CD4-positive, alpha-beta memory T cell (primary cell): ENCODE measurements around the gene LIMCH1. TPM values are rescaled to one million over a fixed set of nuclear protein-coding genes. Genes with fewer than 3 reads are reported as not detected.

Experiments
- CTCF ChIA-PET: fragments of 350-600 bp; sonication (Branson Sonifier 250); formaldehyde crosslinking; loops from one replicate; lab custom pipeline; 2021; ENCODE audit warnings: inconsistent platforms; ENCODE audit not compliant: partially characterized antibody; lab: Charles Lee
- POLR2A ChIA-PET: fragments of 350-600 bp; sonication (Branson Sonifier 250); formaldehyde crosslinking; loops from one replicate; lab custom pipeline; 2021; ENCODE audit not compliant: partially characterized antibody; lab: Charles Lee
- DNase-seq, 5 donors: peaks; one replicate each; pipeline versions ENCODE4 v3.0.0 to v3.0.0-alpha.2; 2020 to 2022; ENCODE audit warnings: mixed read lengths in 1 of 5
- H3K27ac ChIP-seq: one replicate; pipeline ENCODE4 v1.7.0; 2013; ENCODE audit warnings: low read depth, low read length
- H3K27me3 ChIP-seq: 2 replicates; pipeline ENCODE4 v1.7.0; 2013; ENCODE audit warnings: mild to moderate bottlenecking, low read length, moderate library complexity; ENCODE audit not compliant: insufficient read depth
- H3K36me3 ChIP-seq: 2 replicates; pipeline ENCODE4 v1.7.0; 2013; ENCODE audit warnings: mild to moderate bottlenecking, low read length, moderate library complexity; ENCODE audit not compliant: insufficient read depth
- H3K4me1 ChIP-seq: 2 replicates; pipeline ENCODE4 v1.7.0; 2013; ENCODE audit warnings: mild to moderate bottlenecking, low read length, moderate library complexity; ENCODE audit not compliant: insufficient read depth
- H3K4me3 ChIP-seq, 2 donors: one replicate each; pipeline ENCODE4 v1.7.0; 2013; ENCODE audit warnings: low read length in 2 of 2, mild to moderate bottlenecking in 1 of 2
- H3K9me3 ChIP-seq, 2 donors: one replicate each; pipeline ENCODE4 v1.7.0; 2013; ENCODE audit warnings: low read length in 2 of 2, control low read depth in 1 of 2; ENCODE audit not compliant: control insufficient read depth in 1 of 2
- H3K27ac Mint-ChIP-seq, 7 donors: one replicate each; pipeline ENCODE4 v1.8.0; 2020 to 2021; ENCODE audit warnings: mixed read lengths in 7 of 7, mild to moderate bottlenecking in 6 of 7, inconsistent platforms in 3 of 7, moderate library complexity in 3 of 7
- H3K27me3 Mint-ChIP-seq, 2 donors: one replicate each; pipeline ENCODE4 v1.8.0; 2020 to 2021; ENCODE audit warnings: mixed read lengths in 2 of 2
- H3K36me3 Mint-ChIP-seq, 2 donors: one replicate each; pipeline ENCODE4 v1.8.0; 2020 to 2021; ENCODE audit warnings: mixed read lengths in 2 of 2, inconsistent platforms in 1 of 2, mild to moderate bottlenecking in 1 of 2
- H3K4me1 Mint-ChIP-seq, 4 donors: one replicate each; pipeline ENCODE4 v1.8.0; 2020 to 2021; ENCODE audit warnings: mixed read lengths in 4 of 4, mild to moderate bottlenecking in 1 of 4
- H3K4me3 Mint-ChIP-seq, 8 donors: one replicate each; pipeline ENCODE4 v1.8.0; 2020 to 2021; ENCODE audit warnings: mixed read lengths in 8 of 8, mild to moderate bottlenecking in 7 of 8, moderate library complexity in 6 of 8, inconsistent platforms in 3 of 8
- H3K9me3 Mint-ChIP-seq, 8 donors: one replicate each; pipeline ENCODE4 v1.8.0; 2020 to 2021; ENCODE audit warnings: mixed read lengths in 8 of 8, mild to moderate bottlenecking in 5 of 8, inconsistent platforms in 3 of 8, moderate library complexity in 1 of 8
- intact Hi-C: fragments of 100-400 bp; cut with micrococcal nuclease; formaldehyde crosslinking; loops from one replicate; pipeline ENCODE4 v1.15.1; 2023
- polyA plus RNA-seq, 2 donors: library from polyadenylated mRNA; unstranded; fragments of 300-500 nt; fragmentation: Illumina TruSeq; gene quantifications; one replicate each; pipeline ENCODE4 v1.2.3, GENCODE V29; 2021
- total RNA-seq, 2 experiments: library from RNA; stranded (reverse); gene quantifications; one replicate each; pipeline ENCODE4 v1.2.3, GENCODE V29; 2021

LIMCH1 gene
- total and polyA plus RNA-seq, 4 experiments from 2014 or later = not detected

GRCh38 chr4:41507291-41507947 is 30.5 kb upstream of the LIMCH1 start:
- Histone ChIP-seq H3K27ac (no peak overlapping the region), H3K27me3 (no peaks in the 10 kb centered on the region), H3K36me3 (no peaks in the 10 kb centered on the region), H3K4me3 (no peak overlapping the region), H3K9me3 (no peaks in the 10 kb centered on the region), H3K4me1 (no peaks in the 10 kb centered on the region)
- ChIA-PET CTCF (no interaction called here), POLR2A (no interaction called here)
- Mint-ChIP-seq H3K4me1 (no peaks in the 10 kb centered on the region), H3K9me3 (peaks cover 0 to 11% (median 3%) of the 10 kb centered on the region in 8 donors), H3K4me3 (no peak overlapping the region), H3K27me3 (peaks cover 0 to 1% of the 10 kb centered on the region in 2 donors), H3K27ac (no peak overlapping the region), H3K36me3 (no peaks in the 10 kb centered on the region)
- intact Hi-C loops = no loop called here
- no peak for DNase-seq

DNA sequence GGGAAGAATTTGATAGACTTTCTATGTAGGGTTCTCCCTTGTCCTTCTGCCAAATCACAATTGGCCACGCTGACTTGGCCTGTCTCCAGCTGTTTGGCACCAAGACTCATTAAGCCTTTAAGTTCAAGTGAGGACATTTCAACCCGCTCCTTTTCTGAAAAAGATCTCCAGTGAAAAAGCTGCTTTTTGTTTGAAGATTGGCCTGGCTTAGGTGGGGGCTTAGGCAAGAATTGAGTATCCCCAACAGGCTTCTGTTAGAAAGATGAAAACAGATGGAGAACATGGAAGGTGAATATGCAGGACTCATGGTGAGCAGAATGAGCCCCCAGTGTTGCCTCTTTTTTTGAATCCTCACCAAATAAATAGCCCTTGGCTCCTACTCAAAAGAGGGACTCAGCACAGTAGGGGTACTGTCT is 28.5 kb upstream of the LIMCH1 start:
- Mint-ChIP-seq H3K27ac (no peak overlapping the region), H3K27me3 (peaks cover 0 to 1% of the 10 kb centered on the region in 2 donors), H3K36me3 (no peaks in the 10 kb centered on the region), H3K9me3 (peaks cover 0 to 8% (median 4%) of the 10 kb centered on the region in 8 donors), H3K4me1 (no peaks in the 10 kb centered on the region), H3K4me3 (no peak overlapping the region)
- H3K4me1 ChIP-seq = no peaks in the 10 kb centered on the region
- POLR2A ChIA-PET = no interaction called here
- no peak overlapping the region for H3K27ac ChIP-seq
- H3K27me3 ChIP-seq = no peaks in the 10 kb centered on the region
- DNase-seq = no peak
- no peaks in the 10 kb centered on the region for H3K9me3 ChIP-seq
- intact Hi-C loops = no loop called here
- no peak overlapping the region for H3K4me3 ChIP-seq
- H3K36me3 ChIP-seq = no peaks in the 10 kb centered on the region
- CTCF ChIA-PET = no interaction called here

- Histone ChIP-seq H3K4me3 (no peak overlapping the region), H3K27me3 (no peaks in the 10 kb centered on the region), H3K27ac (no peak overlapping the region), H3K36me3 (no peaks in the 10 kb centered on the region), H3K9me3 (no peaks in the 10 kb centered on the region), H3K4me1 (no peaks in the 10 kb centered on the region)
- Mint-ChIP-seq H3K36me3 (no peaks in the 10 kb centered on the region), H3K9me3 (peaks cover 0 to 8% (median 3%) of the 10 kb centered on the region in 8 donors), H3K27me3 (peaks cover 0 to 1% of the 10 kb centered on the region in 2 donors), H3K4me1 (no peaks in the 10 kb centered on the region), H3K4me3 (no peak overlapping the region), H3K27ac (no peak overlapping the region)
- ChIA-PET CTCF (no interaction called here), POLR2A (no interaction called here)
- intact Hi-C loops = no loop called here
- no peak for DNase-seq
Observed at GRCh38 chr4:41510179-41510578, 27.8 kb upstream of the LIMCH1 start.

- Histone ChIP-seq H3K36me3 (no peaks in the 10 kb centered on the region), H3K27me3 (no peaks in the 10 kb centered on the region), H3K4me3 (no peak overlapping the region), H3K4me1 (no peaks in the 10 kb centered on the region), H3K27ac (no peak overlapping the region), H3K9me3 (no peaks in the 10 kb centered on the region)
- ChIA-PET CTCF (no interaction called here), POLR2A (no interaction called here)
- Mint-ChIP-seq H3K36me3 (no peaks in the 10 kb centered on the region), H3K9me3 (peaks cover 0 to 6% (median 3%) of the 10 kb centered on the region in 8 donors), H3K27me3 (peaks cover 0 to 1% of the 10 kb centered on the region in 2 donors), H3K4me1 (no peaks in the 10 kb centered on the region), H3K27ac (no peak overlapping the region), H3K4me3 (no peak overlapping the region)
- DNase-seq = no peak
- intact Hi-C loops = no loop called here
Observed at GRCh38 chr4:41512136-41512535, 25.8 kb upstream of the LIMCH1 start.

GRCh38 chr4:41512596-41512995 is 25.4 kb upstream of the LIMCH1 start:
- no peaks in the 10 kb centered on the region for H3K9me3 ChIP-seq
- intact Hi-C loops = no loop called here
- H3K4me1 Mint-ChIP-seq = no peaks in the 10 kb centered on the region
- CTCF ChIA-PET = no interaction called here
- H3K9me3 Mint-ChIP-seq = peaks cover 0 to 6% (median 3%) of the 10 kb centered on the region in 8 donors
- H3K27ac Mint-ChIP-seq = no peak overlapping the region
- POLR2A ChIA-PET = no interaction called here
- peak overlapping the region in 1 of 8 donors; percentile 38 for H3K4me3 Mint-ChIP-seq
- no peaks in the 10 kb centered on the region for H3K36me3 ChIP-seq
- no peaks in the 10 kb centered on the region for H3K36me3 Mint-ChIP-seq
- H3K27ac ChIP-seq = no peak overlapping the region
- H3K27me3 ChIP-seq = no peaks in the 10 kb centered on the region
- DNase-seq = no peak
- H3K4me1 ChIP-seq = no peaks in the 10 kb centered on the region
- H3K4me3 ChIP-seq = no peak overlapping the region
- peaks cover 0 to 1% of the 10 kb centered on the region in 2 donors for H3K27me3 Mint-ChIP-seq

GRCh38 chr4:41514169-41514568 is 23.8 kb upstream of the LIMCH1 start:
- Mint-ChIP-seq H3K36me3 (no peaks in the 10 kb centered on the region), H3K27ac (no peak overlapping the region), H3K9me3 (peaks cover 0 to 5% (median 3%) of the 10 kb centered on the region in 8 donors), H3K4me1 (no peaks in the 10 kb centered on the region), H3K27me3 (peaks cover 0 to 1% of the 10 kb centered on the region in 2 donors), H3K4me3 (no peak overlapping the region)
- ChIA-PET POLR2A (no interaction called here), CTCF (no interaction called here)
- H3K27me3 ChIP-seq = no peaks in the 10 kb centered on the region
- no peak overlapping the region for H3K27ac ChIP-seq
- no peak overlapping the region for H3K4me3 ChIP-seq
- intact Hi-C loops = no loop called here
- H3K36me3 ChIP-seq = no peaks in the 10 kb centered on the region
- DNase-seq = no peak
- no peaks in the 10 kb centered on the region for H3K4me1 ChIP-seq
- no peaks in the 10 kb centered on the region for H3K9me3 ChIP-seq

DNA sequence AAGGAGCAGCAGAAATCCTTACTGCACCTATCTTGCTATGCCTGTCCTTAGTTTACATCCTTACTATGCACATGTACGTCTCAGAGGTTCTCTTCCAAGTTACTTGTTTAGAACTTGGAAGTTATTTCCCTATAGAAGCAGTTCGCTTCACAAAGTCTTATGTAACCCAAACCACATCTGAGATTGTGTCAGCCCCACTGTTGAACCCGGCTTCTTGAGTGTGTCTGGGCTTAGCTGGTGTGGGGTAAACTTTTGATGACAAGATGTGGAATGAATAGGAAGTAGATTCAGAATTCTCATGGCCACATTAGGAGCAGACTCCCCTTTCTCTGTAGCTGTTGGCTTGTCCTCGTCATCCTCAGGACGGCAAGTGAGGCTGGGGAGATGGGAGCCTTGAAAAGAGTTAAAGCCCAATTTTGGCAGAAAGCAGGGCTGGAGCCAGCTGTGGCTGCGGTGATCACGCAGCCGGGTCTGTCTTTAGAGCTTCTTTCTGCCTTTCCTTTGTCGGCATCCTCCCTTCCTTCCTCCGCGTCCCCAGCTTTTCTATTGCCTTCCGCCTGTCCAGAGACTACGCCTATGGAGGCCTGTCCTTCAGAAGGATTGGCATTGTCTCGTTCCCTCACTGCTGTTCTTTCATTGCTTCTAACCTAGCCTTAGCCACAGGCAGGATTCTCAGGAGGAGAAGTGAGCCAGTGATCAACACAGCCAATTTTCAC is 23.0 kb upstream of the LIMCH1 start:
- Histone ChIP-seq H3K36me3 (no peaks in the 10 kb centered on the region), H3K27me3 (no peaks in the 10 kb centered on the region), H3K27ac (no peak overlapping the region), H3K4me3 (no peak overlapping the region), H3K9me3 (no peaks in the 10 kb centered on the region), H3K4me1 (no peaks in the 10 kb centered on the region)
- peaks cover 0 to 1% of the 10 kb centered on the region in 2 donors for H3K27me3 Mint-ChIP-seq
- H3K9me3 Mint-ChIP-seq = peaks cover 0 to 5% (median 3%) of the 10 kb centered on the region in 8 donors
- no peak overlapping the region for H3K4me3 Mint-ChIP-seq
- no peak for DNase-seq
- intact Hi-C loops = no loop called here
- ChIA-PET CTCF (no interaction called here), POLR2A (no interaction called here)
- H3K27ac Mint-ChIP-seq = no peak overlapping the region
- no peaks in the 10 kb centered on the region for H3K4me1 Mint-ChIP-seq
- H3K36me3 Mint-ChIP-seq = no peaks in the 10 kb centered on the region
